GM23338 (cell line): ENCODE data around the gene CACTIN.

ENCODE experiments used
- CREB1 ChIP-seq: fragments of 250-450 bp; sonication (Bioruptor Pico); IDR thresholded peaks from 2 replicates; pipeline ENCODE4 v1.5.0; 2020; ENCODE audit warnings: low read depth, mild to moderate bottlenecking, moderate library complexity
- CTCF ChIP-seq, 2 experiments: fragments of 200-600 bp in 1 of 2; sonication (generic) in 1 of 2; conservative IDR thresholded peaks; 2 replicates each; pipeline versions ENCODE4 v1.5.1 to v1.6.1; 2016 to 2017; ENCODE audit warnings: antibody characterized with exemption in 2 of 2, low read depth in 2 of 2, mild to moderate bottlenecking in 2 of 2, moderate library complexity in 1 of 2
- ETS1 ChIP-seq: IDR thresholded peaks from 2 replicates; pipeline ENCODE4 v1.6.1; 2016; ENCODE audit warnings: antibody characterized with exemption
- EZH2 ChIP-seq: fragments of 200-600 bp; sonication (generic); IDR thresholded peaks from one replicate; pipeline ENCODE4 v1.8.0; 2017; ENCODE audit warnings: antibody characterized with exemption, mild to moderate bottlenecking, low read depth; ENCODE audit not compliant: unreplicated experiment
- EZH2phosphoT487 ChIP-seq: fragments of 200-600 bp; sonication (generic); IDR thresholded peaks from one replicate; pipeline ENCODE4 v1.8.1; 2018; ENCODE audit warnings: antibody characterized with exemption; ENCODE audit not compliant: unreplicated experiment
- JUNB ChIP-seq: IDR thresholded peaks from one replicate; pipeline ENCODE4 v1.6.1; 2016; ENCODE audit warnings: antibody characterized with exemption; ENCODE audit not compliant: unreplicated experiment
- NANOG ChIP-seq: IDR thresholded peaks from 2 replicates; pipeline ENCODE4 v1.6.1; 2016; ENCODE audit warnings: antibody characterized with exemption, borderline replicate concordance
- POLR2AphosphoS5 ChIP-seq: IDR thresholded peaks from 2 replicates; pipeline ENCODE4 v1.6.1; 2016; ENCODE audit warnings: antibody characterized with exemption, low read depth
- REST ChIP-seq: IDR thresholded peaks from one replicate; pipeline ENCODE4 v1.6.1; 2018; ENCODE audit warnings: antibody characterized with exemption; ENCODE audit not compliant: unreplicated experiment
- STAT1 ChIP-seq: IDR thresholded peaks from one replicate; pipeline ENCODE4 v1.6.1; 2016; ENCODE audit warnings: antibody characterized with exemption; ENCODE audit not compliant: unreplicated experiment
- ZNF114 ChIP-seq: fragments of 250-450 bp; sonication (Bioruptor Pico); IDR thresholded peaks from 2 replicates; pipeline ENCODE4 v1.5.0; 2020; ENCODE audit warnings: mild to moderate bottlenecking, moderate library complexity
- ZNF462 ChIP-seq: fragments of 250-450 bp; sonication (Bioruptor Pico); IDR thresholded peaks from 2 replicates; pipeline ENCODE4 v1.5.0; 2020; ENCODE audit warnings: mild to moderate bottlenecking, moderate library complexity

- TF ChIP-seq CTCF (conservative IDR thresholded peaks at IDR 0.05; ENCODE audit: low read depth in 2 of 2) (no peak), EZH2phosphoT487 (no peak), EZH2 (no peak), ETS1 (no peak), POLR2AphosphoS5 (no peak), NANOG (no peak), REST (no peak), CREB1 (CRISPR knock-in tag) (no peak), STAT1 (no peak), ZNF114 (no peak), JUNB (no peak), ZNF462 (CRISPR knock-in tag) (no peak)
These were observed 37.2 kb upstream of the CACTIN start for GRCh38 chr19:3663838-3664237.
